Keratinocyte (primary cell): ENCODE measurements around the gene CACNA1B. TPM values are rescaled to one million over a fixed set of nuclear protein-coding genes. Genes with fewer than 3 reads are reported as not detected.

ENCODE experiments used
- DNase-seq: peaks from one replicate; pipeline ENCODE4 v3.0.0-alpha.2; 2011; ENCODE audit warnings: low read depth, missing footprints, low spot score
- FAIRE-seq: peaks from 2 replicates; lab custom pipeline; 2011; peaks lifted over from hg19 to GRCh38; lab: Jason Lieb, UNC
- H2AFZ ChIP-seq: 2 replicates; pipeline ENCODE4 v1.6.0; 2012; ENCODE audit warnings: low read length, control low read depth, inconsistent platforms; ENCODE audit not compliant: control insufficient read depth
- H3K27ac ChIP-seq: 2 replicates; pipeline ENCODE4 v1.5.1; 2011; ENCODE audit warnings: low read length; ENCODE audit not compliant: control insufficient read depth, insufficient read depth
- H3K27me3 ChIP-seq: 3 replicates; pipeline ENCODE4 v1.6.0; 2011; ENCODE audit warnings: low read length; ENCODE audit not compliant: control insufficient read depth, insufficient read depth; ENCODE audit errors: extremely low read depth
- H3K36me3 ChIP-seq, 2 experiments: 2 replicates in 1 of 2; 3 replicates in 1 of 2; pipeline ENCODE4 v1.5.1; 2011; ENCODE audit warnings: low read length in 2 of 2, mild to moderate bottlenecking in 1 of 2; ENCODE audit not compliant: control insufficient read depth in 2 of 2, insufficient read depth in 2 of 2; ENCODE audit errors: extremely low read depth in 1 of 2
- H3K4me1 ChIP-seq: 3 replicates; pipeline ENCODE4 v1.5.1; 2011; ENCODE audit warnings: low read length; ENCODE audit not compliant: control insufficient read depth, insufficient read depth; ENCODE audit errors: extremely low read depth
- H3K4me2 ChIP-seq: 3 replicates; pipeline ENCODE4 v1.6.0; 2011; ENCODE audit warnings: low read depth, low read length; ENCODE audit not compliant: control insufficient read depth, insufficient read depth; ENCODE audit errors: extremely low read depth
- H3K4me3 ChIP-seq, 3 experiments: fragments of 200-600 bp in 1 of 3; sonication (generic) in 1 of 3; 2 replicates in 2 of 3; 3 replicates in 1 of 3; pipeline ENCODE4 v1.5.1; 2011 to 2016; ENCODE audit warnings: low read length in 3 of 3, mild to moderate bottlenecking in 3 of 3, control low read depth in 2 of 3, inconsistent platforms in 1 of 3, low read depth in 1 of 3, mixed read lengths in 1 of 3, mixed run types in 1 of 3, moderate library complexity in 1 of 3; ENCODE audit not compliant: control insufficient read depth in 2 of 3, insufficient read depth in 2 of 3; ENCODE audit errors: extremely low read depth in 1 of 3
- H3K79me2 ChIP-seq: 2 replicates; pipeline ENCODE4 v1.6.0; 2012; ENCODE audit warnings: low read length; ENCODE audit not compliant: control insufficient read depth, insufficient read depth
- H3K9ac ChIP-seq: 3 replicates; pipeline ENCODE4 v1.6.0; 2011; ENCODE audit warnings: low read length; ENCODE audit not compliant: control insufficient read depth, insufficient read depth; ENCODE audit errors: extremely low read depth
- H3K9me1 ChIP-seq: 3 replicates; pipeline ENCODE4 v1.6.0; 2011; ENCODE audit warnings: low read length; ENCODE audit not compliant: control insufficient read depth, insufficient read depth; ENCODE audit errors: extremely low read depth
- H3K9me3 ChIP-seq: 2 replicates; pipeline ENCODE4 v1.5.1; 2012; ENCODE audit warnings: low read depth, low read length; ENCODE audit not compliant: control insufficient read depth
- H4K20me1 ChIP-seq: 3 replicates; pipeline ENCODE4 v1.6.0; 2011; ENCODE audit warnings: low read length; ENCODE audit not compliant: control insufficient read depth, insufficient read depth; ENCODE audit errors: extremely low read depth
- CTCF ChIP-seq, 3 experiments: IDR thresholded peaks in 1 of 3; conservative IDR thresholded peaks in 1 of 3; optimal IDR thresholded peaks in 1 of 3; 2 replicates in 2 of 3; 3 replicates in 1 of 3; pipeline versions ENCODE3 to v1.5.1; 2011; ENCODE audit warnings: low read length in 3 of 3, mild to moderate bottlenecking in 3 of 3, moderate library complexity in 2 of 3, control low read depth in 1 of 3, inconsistent platforms in 1 of 3; ENCODE audit not compliant: insufficient read depth in 2 of 3; ENCODE audit errors: extremely low read depth in 1 of 3
- EZH2 ChIP-seq: IDR thresholded peaks from one replicate; pipeline ENCODE4 v1.6.1; 2012; ENCODE audit warnings: inconsistent platforms, mild to moderate bottlenecking, low read length, moderate library complexity
- dilution Hi-C: fragments of 300-500 bp; cut with MboI; formaldehyde crosslinking; loops from one replicate; pipeline ENCODE4 v1.7.0; 2020; ENCODE audit warnings: low sequenced_read_pairs; ENCODE audit not compliant: extremely low pct_ligation_motif_present
- polyA plus RNA-seq, 5 experiments: library from polyadenylated mRNA; depleted of rRNA in 3 of 5; stranded (reverse) in 3 of 5; stranded (forward) in 1 of 5; unstranded in 1 of 5; fragments of >200 nt; gene quantifications; 1 replicate in 1 of 5; 2 replicates in 3 of 5; 3 replicates in 1 of 5; pipeline versions ENCODE4 v1.2.1 to v1.2.3, GENCODE V29; 2011 to 2012; ENCODE audit warnings: missing spikeins in 2 of 5, low read depth in 1 of 5, low replicate concordance in 1 of 5

The CACNA1B gene
- polyA plus RNA-seq, 1 donor (not counting 4 experiments of a cell fraction or from before 2014, with no cell fraction given) = 0.01 TPM

- Histone ChIP-seq H3K9me1 (no peaks in the 10 kb centered on the region), H3K4me2 (no peak overlapping the region), H3K36me3 (no peaks in the 10 kb centered on the region), H3K27ac (no peak overlapping the region), H3K27me3 (no peaks in the 10 kb centered on the region), H3K79me2 (no peaks in the 10 kb centered on the region), H2AFZ (no peak overlapping the region), H3K4me3 (no peak overlapping the region), H4K20me1 (no peaks in the 10 kb centered on the region), H3K9ac (no peak overlapping the region), H3K9me3 (no peaks in the 10 kb centered on the region), H3K4me1 (no peaks in the 10 kb centered on the region)
- no peak for DNase-seq
- dilution Hi-C loops = no loop called here
- FAIRE-seq = no peak
- TF ChIP-seq CTCF (optimal IDR thresholded peaks at IDR 0.05 in 1 of 3, IDR thresholded peaks at IDR 0.05 in 1 of 3, conservative IDR thresholded peaks at IDR 0.05 in 1 of 3; ENCODE audit: extremely low read depth in 1 of 3, insufficient read depth in 2 of 3, low read length in 3 of 3) (no peak), EZH2 (no peak)
These were observed 193.2 kb downstream of the CACNA1B start for GRCh38 chr9:138070815-138071214.

- Histone ChIP-seq H3K4me2 (no peak overlapping the region), H3K4me1 (no peaks in the 10 kb centered on the region), H3K4me3 (no peak overlapping the region), H3K9me3 (no peaks in the 10 kb centered on the region), H3K27ac (no peak overlapping the region), H4K20me1 (no peaks in the 10 kb centered on the region), H2AFZ (no peak overlapping the region), H3K79me2 (no peaks in the 10 kb centered on the region), H3K9me1 (no peaks in the 10 kb centered on the region), H3K9ac (no peak overlapping the region), H3K36me3 (no peaks in the 10 kb centered on the region), H3K27me3 (no peaks in the 10 kb centered on the region)
- dilution Hi-C loops = no loop called here
- DNase-seq = no peak
- TF ChIP-seq CTCF (optimal IDR thresholded peaks at IDR 0.05 in 1 of 3, IDR thresholded peaks at IDR 0.05 in 1 of 3, conservative IDR thresholded peaks at IDR 0.05 in 1 of 3; ENCODE audit: extremely low read depth in 1 of 3, insufficient read depth in 2 of 3, low read length in 3 of 3) (no peak), EZH2 (no peak)
- no peak for FAIRE-seq
These were observed 193.7 kb downstream of the CACNA1B start for GRCh38 chr9:138071292-138071691.
